Measurements from ENCODE around the gene FAM117A. TPM values are rescaled to one million over a fixed set of nuclear protein-coding genes. Genes with fewer than 3 reads are reported as not detected.

Gene FAM117A
- total RNA-seq, 1 experiment from 2014 or later, result 26.2 TPM

DNA sequence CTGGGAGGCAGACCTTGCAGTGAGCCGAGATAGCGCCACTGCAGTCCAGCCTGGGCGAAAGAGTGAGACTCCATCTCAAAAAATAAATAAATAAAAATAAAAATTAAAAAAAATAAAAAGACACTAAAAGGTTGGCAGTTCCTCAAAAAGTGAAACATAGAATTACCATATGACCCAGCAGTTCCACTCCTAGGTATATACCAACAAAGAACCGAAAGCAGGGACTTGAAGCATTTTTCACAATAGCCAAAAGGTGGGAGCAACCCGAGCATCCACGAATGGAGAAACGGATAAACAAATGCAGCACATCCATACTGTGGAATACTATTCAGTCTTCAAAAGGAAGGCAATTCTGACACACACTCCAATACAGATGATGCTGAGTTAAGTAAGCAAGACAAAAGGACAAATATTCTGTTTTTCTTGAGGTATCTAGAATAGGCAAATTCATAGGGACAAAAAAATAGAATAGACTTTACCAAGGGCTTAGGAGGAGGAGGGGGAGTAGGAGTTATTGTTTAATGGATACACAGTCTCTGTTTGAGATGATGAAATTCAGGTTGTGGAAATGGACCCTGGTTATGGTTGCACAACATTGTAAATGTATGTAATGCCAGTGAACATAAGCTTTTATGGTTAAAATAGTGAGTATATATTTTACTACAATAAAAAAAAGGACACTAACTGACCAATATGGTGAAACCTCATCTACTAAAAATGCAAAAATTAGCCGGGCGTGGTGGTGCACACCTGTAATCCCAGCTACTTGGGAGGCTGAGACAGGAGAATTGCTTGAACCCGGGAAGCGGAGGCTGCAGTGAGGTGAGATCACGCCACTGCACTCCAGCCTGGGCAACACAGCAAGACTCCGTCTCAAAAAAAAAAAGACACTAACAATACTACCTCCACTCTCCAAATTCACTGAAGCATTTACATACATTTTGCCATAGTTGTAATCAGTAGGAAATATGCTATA, 29.1 kb downstream of the FAM117A start:
- no peaks in the 10 kb centered on the region for H3K27me3 Mint-ChIP-seq (ENCODE audit: low read depth)
- peaks cover 2% of the 10 kb centered on the region; the same call in 1 of the 2 replicates for H3K36me3 Mint-ChIP-seq
- H3K9me3 Mint-ChIP-seq, result no peaks in the 10 kb centered on the region
- no peaks in the 10 kb centered on the region for H3K4me1 Mint-ChIP-seq
- ATAC-seq, result no peak
- TF ChIP-seq GABPB1 (CRISPR knock-in tag; IDR thresholded peaks at IDR 0.05), result peak; percentile 82; the same call in 1 of the 2 replicates
- TF ChIP-seq MYBL2 (CRISPR knock-in tag; IDR thresholded peaks at IDR 0.05), result no peak
- H3K27ac Mint-ChIP-seq, result no peak overlapping the region
- H3K4me3 Mint-ChIP-seq, result no peak overlapping the region
- ChIA-PET CTCF (interaction anchor here (0.7 kb wide), 1 partner anchor 180 kb away, joined by 3 read pairs; no protein-coding TSS in a partner anchor), POLR2A (no interaction called here)
- DNase-seq (ENCODE audit: low spot score), result no peak

DNA sequence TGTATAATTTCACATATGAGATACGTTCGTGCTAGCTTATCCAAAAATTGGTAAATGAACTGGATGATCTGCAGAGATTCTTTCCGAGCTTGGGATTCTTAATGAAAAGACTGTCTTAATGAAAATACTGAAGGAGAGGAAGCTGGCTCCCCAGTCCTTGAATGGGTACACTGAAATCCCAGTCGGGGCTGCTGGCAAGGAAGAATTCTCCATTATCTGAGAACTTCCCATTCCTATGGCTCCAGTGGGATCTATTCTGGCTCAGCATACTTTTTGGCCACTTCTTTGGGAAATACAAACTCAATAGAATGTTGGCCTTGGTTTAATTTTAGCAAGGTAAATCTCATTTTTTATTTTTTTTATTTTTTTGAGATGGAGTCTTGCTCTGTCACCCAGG, 32.5 kb downstream of the FAM117A start:
- H3K9me3 Mint-ChIP-seq, result no peaks in the 10 kb centered on the region
- CTCF ChIA-PET, result interaction anchor here (0.8 kb wide), 1 partner anchor 24 kb away, joined by 3 read pairs; the partner anchor contains the start of gene SLC35B1
- POLR2A ChIA-PET, result interaction anchor here (0.6 to 1.1 kb wide), 3 partner anchors 18 to 110 kb away, joined by 3 to 5 read pairs (median 3); no protein-coding TSS in a partner anchor
- H3K4me3 Mint-ChIP-seq, result no peak overlapping the region
- no peaks in the 10 kb centered on the region for H3K27me3 Mint-ChIP-seq (ENCODE audit: low read depth)
- no peak overlapping the region for H3K27ac Mint-ChIP-seq
- TF ChIP-seq, protein P1, sequence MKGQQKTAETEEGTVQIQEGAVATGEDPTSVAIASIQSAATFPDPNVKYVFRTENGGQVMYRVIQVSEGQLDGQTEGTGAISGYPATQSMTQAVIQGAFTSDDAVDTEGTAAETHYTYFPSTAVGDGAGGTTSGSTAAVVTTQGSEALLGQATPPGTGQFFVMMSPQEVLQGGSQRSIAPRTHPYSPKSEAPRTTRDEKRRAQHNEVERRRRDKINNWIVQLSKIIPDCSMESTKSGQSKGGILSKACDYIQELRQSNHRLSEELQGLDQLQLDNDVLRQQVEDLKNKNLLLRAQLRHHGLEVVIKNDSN (CRISPR knock-in tag; IDR thresholded peaks at IDR 0.05), result no peak
- no peaks in the 10 kb centered on the region for H3K4me1 Mint-ChIP-seq
- H3K36me3 Mint-ChIP-seq, result peaks cover 7% of the 10 kb centered on the region; the same call in 1 of the 2 replicates
- ATAC-seq (no peak), DNase-seq (ENCODE audit: low spot score) (no peak)

DNA sequence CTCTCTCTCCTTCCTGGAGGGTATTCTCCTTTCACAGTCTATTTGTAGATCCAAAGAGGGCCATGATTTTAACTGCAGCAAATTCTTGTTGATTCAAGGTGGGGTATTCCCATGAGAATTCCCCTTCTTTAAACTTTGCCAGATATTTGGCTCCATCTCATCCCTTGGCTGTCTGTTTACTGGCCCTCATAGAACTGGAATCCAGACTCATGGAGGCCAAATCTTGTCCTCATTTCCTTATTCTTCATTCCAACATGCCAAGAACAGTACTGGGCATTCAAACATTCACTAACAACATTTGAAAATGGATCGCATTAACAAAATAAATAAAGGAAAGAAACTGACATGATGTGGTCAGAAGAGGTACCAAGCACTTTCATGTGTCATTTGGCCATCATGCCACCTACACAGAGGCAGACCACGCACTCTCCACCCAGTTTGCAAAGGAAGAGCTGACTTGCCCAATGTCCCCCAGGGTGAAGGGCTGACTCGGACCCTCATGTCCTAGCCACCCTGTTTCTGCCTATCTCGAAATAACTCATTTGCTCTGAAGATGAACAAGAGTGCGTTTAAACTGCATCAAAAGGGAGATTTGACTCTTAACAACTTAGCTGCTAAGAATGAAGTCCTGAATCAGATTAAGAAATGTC, 33.0 kb downstream of the FAM117A start:
- ATAC-seq, result no peak
- CTCF ChIA-PET, result interaction anchor here (0.8 to 1.6 kb wide), 2 partner anchors 23 to 222 kb away, joined by 3 to 4 read pairs; partner anchors contain the start of gene SLC35B1
- POLR2A ChIA-PET, result interaction anchor here (1.1 kb wide), 1 partner anchor 19 kb away, joined by 3 read pairs; no protein-coding TSS in a partner anchor
- DNase-seq (ENCODE audit: low spot score), result no peak
- Mint-ChIP-seq H3K27ac (peak overlapping the region; percentile 27; the same call in 1 of the 2 replicates), H3K4me3 (no peak overlapping the region), H3K36me3 (peaks cover 13% of the 10 kb centered on the region), H3K27me3 (ENCODE audit: low read depth) (no peaks in the 10 kb centered on the region), H3K9me3 (0 out of 2 replicates have a peak, but pooled peaks cover 1% of the 10 kb centered on the region), H3K4me1 (no peaks in the 10 kb centered on the region)
- TF ChIP-seq, protein P2, sequence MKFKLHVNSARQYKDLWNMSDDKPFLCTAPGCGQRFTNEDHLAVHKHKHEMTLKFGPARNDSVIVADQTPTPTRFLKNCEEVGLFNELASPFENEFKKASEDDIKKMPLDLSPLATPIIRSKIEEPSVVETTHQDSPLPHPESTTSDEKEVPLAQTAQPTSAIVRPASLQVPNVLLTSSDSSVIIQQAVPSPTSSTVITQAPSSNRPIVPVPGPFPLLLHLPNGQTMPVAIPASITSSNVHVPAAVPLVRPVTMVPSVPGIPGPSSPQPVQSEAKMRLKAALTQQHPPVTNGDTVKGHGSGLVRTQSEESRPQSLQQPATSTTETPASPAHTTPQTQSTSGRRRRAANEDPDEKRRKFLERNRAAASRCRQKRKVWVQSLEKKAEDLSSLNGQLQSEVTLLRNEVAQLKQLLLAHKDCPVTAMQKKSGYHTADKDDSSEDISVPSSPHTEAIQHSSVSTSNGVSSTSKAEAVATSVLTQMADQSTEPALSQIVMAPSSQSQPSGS (CRISPR knock-in tag; IDR thresholded peaks at IDR 0.05; ENCODE audit: borderline replicate concordance, low read depth), result no peak

DNA sequence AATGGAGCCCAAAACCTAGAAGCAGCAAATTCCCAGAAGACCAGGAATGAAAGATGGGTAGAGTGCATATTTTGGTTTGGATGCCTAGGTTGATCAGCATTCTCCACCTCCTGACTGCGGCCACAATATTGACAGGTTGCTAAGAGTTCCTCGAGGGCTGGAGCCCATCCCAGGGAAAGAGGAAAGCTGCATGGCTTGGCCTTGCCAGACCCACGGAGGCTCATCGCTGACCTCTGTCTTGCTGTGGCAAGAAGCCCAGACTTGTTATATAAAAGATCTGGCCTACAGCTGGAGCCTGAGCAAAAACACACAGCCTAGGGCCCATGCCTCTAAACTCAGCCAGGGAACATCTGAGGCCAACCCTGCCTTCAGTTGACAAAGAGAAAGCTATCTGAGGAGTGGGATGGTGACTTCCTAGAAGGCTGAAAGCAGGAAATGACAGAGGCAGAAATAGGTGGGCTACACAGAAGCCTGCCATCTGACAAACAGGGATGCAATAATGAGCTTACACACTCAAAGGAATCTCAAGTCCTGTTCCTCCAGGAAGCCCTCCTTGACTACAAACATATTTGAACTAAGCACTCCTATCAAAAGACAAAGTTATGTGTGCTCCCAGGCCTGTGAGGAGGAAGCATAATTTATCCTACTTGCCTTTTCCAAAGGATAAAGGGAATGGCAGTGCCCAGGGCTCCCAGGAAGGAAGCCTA, 33.7 kb downstream of the FAM117A start:
- peak overlapping the region; percentile 27; the same call in 1 of the 2 replicates for H3K27ac Mint-ChIP-seq
- ATAC-seq (no peak), DNase-seq (ENCODE audit: low spot score) (no peak)
- CTCF ChIA-PET, result interaction anchor here (0.7 to 1.6 kb wide), 2 partner anchors 122 to 222 kb away, joined by 3 to 4 read pairs; no protein-coding TSS in a partner anchor
- POLR2A ChIA-PET, result no interaction called here
- no peaks in the 10 kb centered on the region for H3K4me1 Mint-ChIP-seq
- no peaks in the 10 kb centered on the region; the same call in 1 of the 2 replicates for H3K27me3 Mint-ChIP-seq (ENCODE audit: low read depth)
- H3K36me3 Mint-ChIP-seq, result peaks cover 19% of the 10 kb centered on the region
- H3K9me3 Mint-ChIP-seq, result peaks cover 8% of the 10 kb centered on the region
- no peak overlapping the region for H3K4me3 Mint-ChIP-seq
- TF ChIP-seq, protein P3, sequence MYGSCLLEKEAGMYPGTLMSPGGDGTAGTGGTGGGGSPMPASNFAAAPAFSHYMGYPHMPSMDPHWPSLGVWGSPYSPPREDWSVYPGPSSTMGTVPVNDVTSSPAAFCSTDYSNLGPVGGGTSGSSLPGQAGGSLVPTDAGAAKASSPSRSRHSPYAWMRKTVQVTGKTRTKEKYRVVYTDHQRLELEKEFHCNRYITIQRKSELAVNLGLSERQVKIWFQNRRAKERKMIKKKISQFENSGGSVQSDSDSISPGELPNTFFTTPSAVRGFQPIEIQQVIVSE (CRISPR knock-in tag; IDR thresholded peaks at IDR 0.05; ENCODE audit: borderline replicate concordance), result no peak
- TF ChIP-seq IRF2 (CRISPR knock-in tag; IDR thresholded peaks at IDR 0.05; ENCODE audit: borderline replicate concordance, low read depth) (no peak), ETV6 (CRISPR knock-in tag; IDR thresholded peaks at IDR 0.05) (no peak), RORB (CRISPR knock-in tag; IDR thresholded peaks at IDR 0.05) (no peak), SMAD4 (CRISPR knock-in tag; IDR thresholded peaks at IDR 0.05) (no peak), TCF7 (CRISPR knock-in tag; IDR thresholded peaks at IDR 0.05; ENCODE audit: low read depth) (no peak), ZNF263 (CRISPR knock-in tag; IDR thresholded peaks at IDR 0.05; ENCODE audit: low read depth) (no peak)
- TF ChIP-seq, protein P4, sequence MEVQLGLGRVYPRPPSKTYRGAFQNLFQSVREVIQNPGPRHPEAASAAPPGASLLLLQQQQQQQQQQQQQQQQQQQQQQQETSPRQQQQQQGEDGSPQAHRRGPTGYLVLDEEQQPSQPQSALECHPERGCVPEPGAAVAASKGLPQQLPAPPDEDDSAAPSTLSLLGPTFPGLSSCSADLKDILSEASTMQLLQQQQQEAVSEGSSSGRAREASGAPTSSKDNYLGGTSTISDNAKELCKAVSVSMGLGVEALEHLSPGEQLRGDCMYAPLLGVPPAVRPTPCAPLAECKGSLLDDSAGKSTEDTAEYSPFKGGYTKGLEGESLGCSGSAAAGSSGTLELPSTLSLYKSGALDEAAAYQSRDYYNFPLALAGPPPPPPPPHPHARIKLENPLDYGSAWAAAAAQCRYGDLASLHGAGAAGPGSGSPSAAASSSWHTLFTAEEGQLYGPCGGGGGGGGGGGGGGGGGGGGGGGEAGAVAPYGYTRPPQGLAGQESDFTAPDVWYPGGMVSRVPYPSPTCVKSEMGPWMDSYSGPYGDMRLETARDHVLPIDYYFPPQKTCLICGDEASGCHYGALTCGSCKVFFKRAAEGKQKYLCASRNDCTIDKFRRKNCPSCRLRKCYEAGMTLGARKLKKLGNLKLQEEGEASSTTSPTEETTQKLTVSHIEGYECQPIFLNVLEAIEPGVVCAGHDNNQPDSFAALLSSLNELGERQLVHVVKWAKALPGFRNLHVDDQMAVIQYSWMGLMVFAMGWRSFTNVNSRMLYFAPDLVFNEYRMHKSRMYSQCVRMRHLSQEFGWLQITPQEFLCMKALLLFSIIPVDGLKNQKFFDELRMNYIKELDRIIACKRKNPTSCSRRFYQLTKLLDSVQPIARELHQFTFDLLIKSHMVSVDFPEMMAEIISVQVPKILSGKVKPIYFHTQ (CRISPR knock-in tag; IDR thresholded peaks at IDR 0.05), result no peak
- TF ChIP-seq, protein P5, sequence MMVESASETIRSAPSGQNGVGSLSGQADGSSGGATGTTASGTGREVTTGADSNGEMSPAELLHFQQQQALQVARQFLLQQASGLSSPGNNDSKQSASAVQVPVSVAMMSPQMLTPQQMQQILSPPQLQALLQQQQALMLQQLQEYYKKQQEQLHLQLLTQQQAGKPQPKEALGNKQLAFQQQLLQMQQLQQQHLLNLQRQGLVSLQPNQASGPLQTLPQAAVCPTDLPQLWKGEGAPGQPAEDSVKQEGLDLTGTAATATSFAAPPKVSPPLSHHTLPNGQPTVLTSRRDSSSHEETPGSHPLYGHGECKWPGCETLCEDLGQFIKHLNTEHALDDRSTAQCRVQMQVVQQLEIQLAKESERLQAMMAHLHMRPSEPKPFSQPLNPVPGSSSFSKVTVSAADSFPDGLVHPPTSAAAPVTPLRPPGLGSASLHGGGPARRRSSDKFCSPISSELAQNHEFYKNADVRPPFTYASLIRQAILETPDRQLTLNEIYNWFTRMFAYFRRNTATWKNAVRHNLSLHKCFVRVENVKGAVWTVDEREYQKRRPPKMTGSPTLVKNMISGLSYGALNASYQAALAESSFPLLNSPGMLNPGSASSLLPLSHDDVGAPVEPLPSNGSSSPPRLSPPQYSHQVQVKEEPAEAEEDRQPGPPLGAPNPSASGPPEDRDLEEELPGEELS (CRISPR knock-in tag; IDR thresholded peaks at IDR 0.05), result no peak
- TF ChIP-seq, protein P6, sequence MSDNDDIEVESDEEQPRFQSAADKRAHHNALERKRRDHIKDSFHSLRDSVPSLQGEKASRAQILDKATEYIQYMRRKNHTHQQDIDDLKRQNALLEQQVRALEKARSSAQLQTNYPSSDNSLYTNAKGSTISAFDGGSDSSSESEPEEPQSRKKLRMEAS (CRISPR knock-in tag; IDR thresholded peaks at IDR 0.05), result no peak
